Lung (tissue), 12 donors: ENCODE data around the gene TMEM238. TPM values are rescaled to one million over a fixed set of nuclear protein-coding genes. Genes with fewer than 3 reads are reported as not detected.

Experiments used
- ATAC-seq: fragments of 200-7000 bp; cut with Tn5 transposase; one replicate; pipeline ENCODE4 v1.9.1; 2020; ENCODE audit warnings: moderate number of reproducible peaks; ENCODE audit not compliant: insufficient read depth, low FRiP score
- DNase-seq, 3 donors: peaks; one replicate each; pipeline ENCODE4 v3.0.0-alpha.2; 2013 to 2017
- H3K27ac ChIP-seq, 2 donors: one replicate each; pipeline ENCODE4 v1.5.1; 2013; ENCODE audit warnings: mild to moderate bottlenecking in 2 of 2, moderate library complexity in 2 of 2, control low read depth in 1 of 2, inconsistent platforms in 1 of 2, low read depth in 1 of 2, low read length in 1 of 2
- H3K27me3 ChIP-seq, 3 donors: one replicate each; pipeline ENCODE4 v1.5.1; 2013; ENCODE audit warnings: low read length in 2 of 3; ENCODE audit not compliant: control insufficient read depth in 3 of 3, insufficient read depth in 3 of 3
- H3K36me3 ChIP-seq, 4 donors: one replicate each; pipeline ENCODE4 v1.5.1; 2013; ENCODE audit warnings: low read length in 4 of 4, mild to moderate bottlenecking in 1 of 4, moderate library complexity in 1 of 4; ENCODE audit not compliant: control insufficient read depth in 4 of 4, insufficient read depth in 4 of 4
- H3K4me1 ChIP-seq, 5 donors: one replicate each; pipeline ENCODE4 v1.5.1; 2013; ENCODE audit warnings: low read length in 5 of 5, mild to moderate bottlenecking in 2 of 5, moderate library complexity in 1 of 5; ENCODE audit not compliant: control insufficient read depth in 5 of 5, insufficient read depth in 5 of 5
- H3K4me3 ChIP-seq: one replicate; pipeline ENCODE4 v1.5.1; 2013; ENCODE audit warnings: mild to moderate bottlenecking, control low read depth, moderate library complexity
- H3K9ac ChIP-seq, 2 donors: one replicate each; pipeline ENCODE4 v1.5.1; 2013; ENCODE audit warnings: low read length in 2 of 2, control low read depth in 1 of 2; ENCODE audit not compliant: insufficient read depth in 1 of 2
- H3K9me3 ChIP-seq, 4 donors: one replicate each; pipeline ENCODE4 v1.5.1; 2013; ENCODE audit warnings: low read length in 3 of 4, mild to moderate bottlenecking in 1 of 4, moderate library complexity in 1 of 4; ENCODE audit not compliant: control insufficient read depth in 4 of 4, insufficient read depth in 3 of 4
- WGBS, 2 donors: extraction: QIAGEN DNeasy Blood & Tissue Kit; methylation state at CpG; one replicate each; pipeline ENCODE4 v1.1.7; 2013; 5-methylcytosine and 5-hydroxymethylcytosine counted together
- polyA plus RNA-seq, 2 donors: library from polyadenylated mRNA; stranded (reverse); fragments of 200-250 nt; gene quantifications; one replicate each; pipeline ENCODE4 v1.2.1, GENCODE V29; 2013
- total RNA-seq, 2 donors: library from RNA; depleted of rRNA in 1 of 2; stranded (reverse); fragments of >200 nt in 1 of 2; gene quantifications; one replicate each; pipeline ENCODE4 v1.2.1, GENCODE V29; 2014 to 2021
- TF ChIP-seq, protein P1 (sequence below): IDR thresholded peaks from 2 replicates; pipeline ENCODE4 v1.5.1; 2012; ENCODE audit warnings: mild to moderate bottlenecking; ENCODE audit errors: control extremely low read depth, extremely low read depth
- donor health status: control.
- donor health status: control.
- donor health status: Bipolar disorder and iron deficiency.
- donor health status: healthy.
- donor health status: DM: yes; HTN: yes; CAD: no.

TMEM238 gene
- total and polyA plus RNA-seq, 4 donors, result 0.43 to 31.0 (median 0.82) TPM

DNA sequence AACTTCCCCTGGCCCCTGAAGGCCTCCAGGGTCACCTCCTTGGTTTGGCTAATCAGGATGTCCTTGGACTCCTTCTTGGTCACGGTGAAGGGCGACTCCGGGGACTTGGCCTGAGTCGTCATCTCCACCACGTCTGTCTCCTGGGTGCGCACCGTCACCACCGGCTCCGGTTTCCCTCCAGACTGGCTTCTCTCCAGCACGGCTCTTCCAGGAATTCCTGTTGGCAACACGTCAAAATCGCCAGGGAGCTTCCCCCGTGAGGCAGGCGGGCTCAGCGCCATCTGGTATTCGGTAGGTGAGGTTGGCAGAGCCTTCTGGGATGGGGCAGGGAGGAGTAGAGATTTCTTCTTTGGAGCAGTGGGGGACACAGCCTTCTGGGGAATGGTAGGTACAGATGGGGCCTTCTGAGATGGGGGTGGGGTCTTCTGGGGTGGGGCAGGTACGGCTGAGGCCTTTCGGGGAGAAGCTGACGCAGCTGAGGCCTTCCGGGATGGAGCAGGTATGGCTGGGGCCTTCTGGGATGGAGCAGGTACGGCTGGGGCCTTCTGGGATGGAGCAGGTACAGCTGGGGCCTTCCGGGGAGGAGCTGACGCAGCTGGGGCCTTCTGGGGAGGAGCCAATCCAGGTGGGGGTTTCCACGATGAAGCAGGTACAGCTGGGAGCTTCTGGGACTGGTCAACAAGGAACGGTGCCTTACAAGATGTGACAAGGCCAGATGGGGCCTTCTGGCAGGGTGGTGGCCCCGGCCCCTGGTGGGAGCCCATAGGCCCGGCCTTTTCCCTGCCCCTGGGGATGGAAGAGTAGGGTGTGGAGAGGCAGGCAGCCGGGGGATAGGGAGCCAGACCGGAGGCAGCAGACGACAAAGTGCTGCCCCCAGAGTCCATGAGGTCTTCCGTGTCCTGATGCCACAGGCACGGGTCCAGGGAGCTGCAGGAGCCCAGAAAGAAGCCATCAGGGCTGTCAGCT is 24.9 kb downstream of the TMEM238 start:
- H3K27me3 ChIP-seq, result peaks cover 0 to 16% (median 4%) of the 10 kb centered on the region in 3 donors

GRCh38 chr19:55358493-55358892 is 25.6 kb downstream of the TMEM238 start:
- no peak overlapping the region for H3K4me3 ChIP-seq
- no peak overlapping the region for H3K27ac ChIP-seq
- DNase-seq (no peak), ATAC-seq (no peak)
- H3K4me1 ChIP-seq, result peaks cover 0 to 6% (median 0%) of the 10 kb centered on the region in 5 donors
- peaks cover 0 to 24% (median 7%) of the 10 kb centered on the region in 3 donors for H3K27me3 ChIP-seq
- 87 to 91% methylated on average over 16 to 19 of the region's 19 CpGs for WGBS, 2 donors
- no peak overlapping the region for H3K9ac ChIP-seq
- no peaks in the 10 kb centered on the region for H3K36me3 ChIP-seq
- no peaks in the 10 kb centered on the region for H3K9me3 ChIP-seq
- TF ChIP-seq, protein P1, sequence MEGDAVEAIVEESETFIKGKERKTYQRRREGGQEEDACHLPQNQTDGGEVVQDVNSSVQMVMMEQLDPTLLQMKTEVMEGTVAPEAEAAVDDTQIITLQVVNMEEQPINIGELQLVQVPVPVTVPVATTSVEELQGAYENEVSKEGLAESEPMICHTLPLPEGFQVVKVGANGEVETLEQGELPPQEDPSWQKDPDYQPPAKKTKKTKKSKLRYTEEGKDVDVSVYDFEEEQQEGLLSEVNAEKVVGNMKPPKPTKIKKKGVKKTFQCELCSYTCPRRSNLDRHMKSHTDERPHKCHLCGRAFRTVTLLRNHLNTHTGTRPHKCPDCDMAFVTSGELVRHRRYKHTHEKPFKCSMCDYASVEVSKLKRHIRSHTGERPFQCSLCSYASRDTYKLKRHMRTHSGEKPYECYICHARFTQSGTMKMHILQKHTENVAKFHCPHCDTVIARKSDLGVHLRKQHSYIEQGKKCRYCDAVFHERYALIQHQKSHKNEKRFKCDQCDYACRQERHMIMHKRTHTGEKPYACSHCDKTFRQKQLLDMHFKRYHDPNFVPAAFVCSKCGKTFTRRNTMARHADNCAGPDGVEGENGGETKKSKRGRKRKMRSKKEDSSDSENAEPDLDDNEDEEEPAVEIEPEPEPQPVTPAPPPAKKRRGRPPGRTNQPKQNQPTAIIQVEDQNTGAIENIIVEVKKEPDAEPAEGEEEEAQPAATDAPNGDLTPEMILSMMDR, result no peak

More for the DNA sequence above, 24.9 kb downstream of the TMEM238 start:
- Histone ChIP-seq H3K9ac (no peak overlapping the region), H3K9me3 (no peaks in the 10 kb centered on the region), H3K36me3 (no peaks in the 10 kb centered on the region), H3K27ac (no peak overlapping the region), H3K4me3 (no peak overlapping the region), H3K4me1 (peaks cover 0 to 2% (median 0%) of the 10 kb centered on the region in 5 donors)
- DNase-seq (no peak), ATAC-seq (no peak)
- WGBS, 2 donors, result 70 to 83% methylated on average over 32 of the region's 32 CpGs
- TF ChIP-seq, protein P1, result no peak

- WGBS, 2 donors, result 35 to 38% methylated on average over 12 to 13 of the region's 13 CpGs
- H3K4me1 ChIP-seq, result peaks cover 0 to 11% (median 3%) of the 10 kb centered on the region in 5 donors
- H3K27ac ChIP-seq, result no peak overlapping the region
- peaks cover 0 to 45% (median 26%) of the 10 kb centered on the region in 3 donors for H3K27me3 ChIP-seq
- TF ChIP-seq, protein P1, result no peak
- H3K9ac ChIP-seq, result no peak overlapping the region
- no peaks in the 10 kb centered on the region for H3K36me3 ChIP-seq
- peaks cover 0 to under 1% (median 0%) of the 10 kb centered on the region in 4 donors for H3K9me3 ChIP-seq
- H3K4me3 ChIP-seq, result no peak overlapping the region
- ATAC-seq (no peak), DNase-seq (peak in 2 of 3 donors; percentile 54 to 61)
Measured at GRCh38 chr19:55355213-55355821, 28.8 kb downstream of the TMEM238 start.
